H9 (cell line): ENCODE measurements around the gene PER2. TPM values are rescaled to one million over a fixed set of nuclear protein-coding genes. Genes with fewer than 3 reads are reported as not detected.

Experiments
- DNase-seq: peaks from one replicate; pipeline ENCODE4 v3.0.0-alpha.2; 2017
- H2AFZ ChIP-seq: one replicate; pipeline ENCODE4 v1.6.1; 2013; ENCODE audit warnings: mild to moderate bottlenecking, low read length, control low read depth, moderate library complexity
- H2AK5ac ChIP-seq: 2 replicates; pipeline ENCODE4 v1.6.1; 2013; ENCODE audit warnings: low read length, control low read depth, mixed read lengths; ENCODE audit not compliant: insufficient read length
- H2BK120ac ChIP-seq: one replicate; pipeline ENCODE4 v1.6.1; 2013; ENCODE audit warnings: low read depth, mild to moderate bottlenecking, low read length, control low read depth, inconsistent platforms; ENCODE audit not compliant: poor library complexity, severe bottlenecking
- H2BK12ac ChIP-seq: 2 replicates; pipeline ENCODE4 v1.6.1; 2013; ENCODE audit warnings: low read length, control low read depth, mixed read lengths, low read depth; ENCODE audit not compliant: insufficient read length
- H2BK15ac ChIP-seq: 2 replicates; pipeline ENCODE4 v1.6.1; 2013; ENCODE audit warnings: low read depth, low read length, control low read depth
- H2BK20ac ChIP-seq: one replicate; pipeline ENCODE4 v1.6.1; 2013; ENCODE audit warnings: low read depth, mild to moderate bottlenecking, low read length, control low read depth, inconsistent platforms; ENCODE audit not compliant: poor library complexity, severe bottlenecking
- H2BK5ac ChIP-seq: 2 replicates; pipeline ENCODE4 v1.6.1; 2013; ENCODE audit warnings: low read length, control low read depth, mixed read lengths; ENCODE audit not compliant: insufficient read length
- H3K14ac ChIP-seq: 2 replicates; pipeline ENCODE4 v1.6.1; 2013; ENCODE audit warnings: low read length, control low read depth; ENCODE audit not compliant: insufficient read depth
- H3K18ac ChIP-seq: 2 replicates; pipeline ENCODE4 v1.6.1; 2013; ENCODE audit warnings: low read depth, mild to moderate bottlenecking, mixed read lengths, low read length, control low read depth; ENCODE audit not compliant: insufficient read length
- H3K23ac ChIP-seq: 2 replicates; pipeline ENCODE4 v1.6.1; 2013; ENCODE audit warnings: low read length, control low read depth, mixed read lengths, low read depth; ENCODE audit not compliant: insufficient read length
- H3K23me2 ChIP-seq: 2 replicates; pipeline ENCODE4 v1.6.1; 2013; ENCODE audit warnings: low read depth, mild to moderate bottlenecking, mixed read lengths, low read length, control low read depth; ENCODE audit not compliant: insufficient read length, poor library complexity, severe bottlenecking
- H3K27ac ChIP-seq: 2 replicates; pipeline ENCODE4 v1.5.1; 2013; ENCODE audit warnings: low read length, control low read depth, mixed read lengths, low read depth; ENCODE audit not compliant: insufficient read length
- H3K27me3 ChIP-seq: 2 replicates; pipeline ENCODE4 v1.6.1; 2013; ENCODE audit warnings: low read length, control low read depth, inconsistent platforms; ENCODE audit not compliant: insufficient read depth
- H3K4ac ChIP-seq: 2 replicates; pipeline ENCODE4 v1.6.1; 2013; ENCODE audit warnings: low read depth, mild to moderate bottlenecking, control low read depth, inconsistent platforms, low read length, moderate library complexity
- H3K4me1 ChIP-seq: 2 replicates; pipeline ENCODE4 v1.6.1; 2013; ENCODE audit warnings: low read length, control low read depth, inconsistent platforms; ENCODE audit not compliant: insufficient read depth
- H3K4me2 ChIP-seq: 2 replicates; pipeline ENCODE4 v1.6.1; 2013; ENCODE audit warnings: low read length, control low read depth, mixed read lengths; ENCODE audit not compliant: insufficient read length, insufficient read depth
- H3K56ac ChIP-seq: 2 replicates; pipeline ENCODE4 v1.6.1; 2013; ENCODE audit warnings: low read depth, mild to moderate bottlenecking, mixed read lengths, low read length, control low read depth; ENCODE audit not compliant: insufficient read length
- H3K79me1 ChIP-seq: 2 replicates; pipeline ENCODE4 v1.6.1; 2013; ENCODE audit warnings: low read depth, mild to moderate bottlenecking, moderate library complexity, low read length, control low read depth, inconsistent platforms; ENCODE audit not compliant: insufficient read depth, poor library complexity, severe bottlenecking
- H3K79me2 ChIP-seq: 2 replicates; pipeline ENCODE4 v1.6.1; 2013; ENCODE audit warnings: low read length, control low read depth, inconsistent platforms; ENCODE audit not compliant: insufficient read depth
- H3K9ac ChIP-seq: 2 replicates; pipeline ENCODE4 v1.6.1; 2013; ENCODE audit warnings: low read length, control low read depth, mixed read lengths; ENCODE audit not compliant: insufficient read length; ENCODE audit errors: extremely low read depth
- H3K9me3 ChIP-seq: one replicate; pipeline ENCODE4 v1.6.1; 2013; ENCODE audit warnings: low read depth, low read length, inconsistent platforms; ENCODE audit not compliant: control insufficient read depth
- H3T11ph ChIP-seq: one replicate; pipeline ENCODE4 v1.6.1; 2013; ENCODE audit warnings: mild to moderate bottlenecking, low read length, control low read depth, inconsistent platforms
- H4K20me1 ChIP-seq: one replicate; pipeline ENCODE4 v1.6.1; 2013; ENCODE audit not compliant: control insufficient read depth, insufficient read length, insufficient read depth
- H4K5ac ChIP-seq: 2 replicates; pipeline ENCODE4 v1.6.1; 2013; ENCODE audit warnings: low read depth, mild to moderate bottlenecking, mixed read lengths, low read length, control low read depth; ENCODE audit not compliant: insufficient read length
- H4K8ac ChIP-seq: replicated peaks from 2 replicates; pipeline ENCODE4 v1.6.1; 2013; ENCODE audit warnings: low read length, control low read depth, mixed read lengths, low read depth; ENCODE audit not compliant: insufficient read length
- H4K91ac ChIP-seq: 2 replicates; pipeline ENCODE4 v1.6.1; 2013; ENCODE audit warnings: low read depth, mild to moderate bottlenecking, moderate library complexity, mixed read lengths, low read length, control low read depth; ENCODE audit not compliant: insufficient read length
- H3K27ac Mint-ChIP-seq, 3 experiments: 2 replicates in 2 of 3; 3 replicates in 1 of 3; pipeline ENCODE4 v1.8.0; 2020 to 2021; ENCODE audit warnings: mixed read lengths in 3 of 3, mild to moderate bottlenecking in 1 of 3, moderate library complexity in 1 of 3
- H3K27me3 Mint-ChIP-seq: 2 replicates; pipeline ENCODE4 v1.8.0; 2021; ENCODE audit warnings: low read depth, mild to moderate bottlenecking, moderate library complexity, mixed read lengths
- H3K36me3 Mint-ChIP-seq, 3 experiments: 2 replicates in 2 of 3; 3 replicates in 1 of 3; pipeline ENCODE4 v1.8.0; 2020 to 2021; ENCODE audit warnings: low read depth in 3 of 3, mixed read lengths in 3 of 3; ENCODE audit not compliant: insufficient read depth in 1 of 3
- H3K4me1 Mint-ChIP-seq, 2 experiments: 2 replicates each; pipeline ENCODE4 v1.8.0; 2020; ENCODE audit warnings: mixed read lengths in 2 of 2
- H3K4me3 Mint-ChIP-seq, 2 experiments: 2 replicates in 1 of 2; 3 replicates in 1 of 2; pipeline ENCODE4 v1.8.0; 2020 to 2021; ENCODE audit warnings: mild to moderate bottlenecking in 2 of 2, mixed read lengths in 2 of 2, moderate library complexity in 1 of 2
- H3K9me3 Mint-ChIP-seq, 2 experiments: 2 replicates in 1 of 2; 3 replicates in 1 of 2; pipeline ENCODE4 v1.8.0; 2020; ENCODE audit warnings: mild to moderate bottlenecking in 2 of 2, mixed read lengths in 2 of 2, moderate library complexity in 1 of 2
- CTCF ChIP-seq: fragments of 200-600 bp; sonication (generic); conservative IDR thresholded peaks from 3 replicates; pipeline ENCODE4 v1.8.0; 2021; ENCODE audit warnings: antibody characterized with exemption, mild to moderate bottlenecking
- WGBS: extraction: QIAGEN DNeasy Blood & Tissue Kit; methylation state at CpG from one replicate; pipeline ENCODE4 v1.1.7; 2013; ENCODE audit warnings: missing lambda C conversion rate, low lambda C conversion rate, mixed read lengths; ENCODE audit not compliant: insufficient read length; ENCODE audit errors: extremely low coverage; 5-methylcytosine and 5-hydroxymethylcytosine counted together
- total RNA-seq: library from RNA; stranded (reverse); gene quantifications from 2 replicates; pipeline ENCODE4 v1.2.1, GENCODE V29; 2021

Gene PER2
- total RNA-seq, 1 experiment from 2014 or later: 12.9 TPM

GRCh38 chr2:238224356-238225035 lies 63.9 kb downstream of the PER2 start:
- no CpG with 5 or more reads among the region's 29 CpGs for WGBS
- no peak overlapping the region for H4K5ac ChIP-seq
- H3K4me1 ChIP-seq: no peaks in the 10 kb centered on the region
- TF ChIP-seq CTCF: no peak
- no peak overlapping the region for H2BK120ac ChIP-seq
- H2BK15ac ChIP-seq: no peak overlapping the region
- no peaks in the 10 kb centered on the region for H3K23me2 ChIP-seq
- H4K8ac ChIP-seq: no peak overlapping the region
- Mint-ChIP-seq H3K27ac (no peak overlapping the region), H3K4me1 (peaks cover 9% of the 10 kb centered on the region in 2 experiments), H3K27me3 (peaks cover 18% of the 10 kb centered on the region), H3K4me3 (no peak overlapping the region), H3K9me3 (no peaks in the 10 kb centered on the region; a peak in 1 of 5 replicates), H3K36me3 (peaks cover 0 to 2% (median 0%) of the 10 kb centered on the region in 3 experiments; a peak in 2 of 7 replicates)
- no peaks in the 10 kb centered on the region for H3K79me2 ChIP-seq
- no peak overlapping the region for H3K18ac ChIP-seq
- H4K91ac ChIP-seq: no peak overlapping the region
- no peak overlapping the region for H3K23ac ChIP-seq
- H3K14ac ChIP-seq: no peak overlapping the region
- H2BK20ac ChIP-seq: no peak overlapping the region
- H2BK5ac ChIP-seq: no peak overlapping the region
- H3T11ph ChIP-seq: no peak overlapping the region
- no peak overlapping the region for H3K27ac ChIP-seq
- no peaks in the 10 kb centered on the region for H3K9me3 ChIP-seq
- no peak for DNase-seq
- H3K27me3 ChIP-seq: no peaks in the 10 kb centered on the region
- H3K56ac ChIP-seq: no peak overlapping the region
- H3K4ac ChIP-seq: no peak overlapping the region
- no peaks in the 10 kb centered on the region for H3K79me1 ChIP-seq
- no peak overlapping the region for H2AFZ ChIP-seq
- no peak overlapping the region for H2BK12ac ChIP-seq
- no peaks in the 10 kb centered on the region for H4K20me1 ChIP-seq
- H2AK5ac ChIP-seq: no peak overlapping the region
- no peak overlapping the region for H3K4me2 ChIP-seq
- no peak overlapping the region for H3K9ac ChIP-seq
